ENCODE measurements around the gene HOXD3. TPM values are rescaled to one million over a fixed set of nuclear protein-coding genes. Genes with fewer than 3 reads are reported as not detected.
A peak's percentile ranks its signal among the peaks of the same experiment; 100 is the strongest.

Gene HOXD3
- total RNA-seq, 1 donor from 2014 or later = 0.47 TPM

GRCh38 chr2:176187899-176188773 lies 31.0 kb downstream of the HOXD3 start, which contains the start of gene HOXD1:
TSS of gene HOXD1 (plus strand) at chr2:176188668. CDS start at chr2:176188802, 134 bp downstream.
- DNase-seq = peak; percentile 78
- peaks cover 27% of the 10 kb centered on the region for H3K4me1 ChIP-seq
- no peaks in the 10 kb centered on the region for H3K36me3 ChIP-seq
- peaks cover 71% of the 10 kb centered on the region for H3K27me3 ChIP-seq (ENCODE audit: low read depth)
- no peak for TF ChIP-seq CTCF (IDR thresholded peaks at IDR 0.05)
- intact Hi-C loops (cut with DNase I) = no loop called here
- ATAC-seq = peak; percentile 94 to 95
- peak within 1 kb of the TSS; percentile 75 for H3K27ac ChIP-seq
- H3K4me3 ChIP-seq = peak within 1 kb of the TSS; percentile 63
- no peaks in the 10 kb centered on the region for H3K9me3 ChIP-seq

GRCh38 chr2:176188774-176189680 lies 31.9 kb downstream of the HOXD3 start:
- Histone ChIP-seq H3K4me3 (peak overlapping the region; percentile 63), H3K27ac (peak overlapping the region; percentile 75), H3K27me3 (ENCODE audit: low read depth) (peaks cover 72% of the 10 kb centered on the region), H3K9me3 (no peaks in the 10 kb centered on the region), H3K4me1 (peaks cover 27% of the 10 kb centered on the region), H3K36me3 (no peaks in the 10 kb centered on the region)
- TF ChIP-seq CTCF (IDR thresholded peaks at IDR 0.05) = no peak
- peak; percentile 52 for DNase-seq
- intact Hi-C loops (cut with DNase I) = no loop called here
- peak; percentile 64 to 70 for ATAC-seq

- TF ChIP-seq CTCF (IDR thresholded peaks at IDR 0.05) = no peak
- intact Hi-C loops (cut with DNase I) = no loop called here
- Histone ChIP-seq H3K4me3 (peak overlapping the region; percentile 63), H3K36me3 (no peaks in the 10 kb centered on the region), H3K27me3 (ENCODE audit: low read depth) (peaks cover 81% of the 10 kb centered on the region), H3K27ac (peak overlapping the region; percentile 75), H3K9me3 (no peaks in the 10 kb centered on the region), H3K4me1 (peaks cover 27% of the 10 kb centered on the region)
- DNase-seq (no peak), ATAC-seq (no peak)
Measured at GRCh38 chr2:176189681-176190641, 32.9 kb downstream of the HOXD3 start.

- ATAC-seq (no peak), DNase-seq (no peak)
- no peak for TF ChIP-seq CTCF (IDR thresholded peaks at IDR 0.05)
- intact Hi-C loops (cut with DNase I) = no loop called here
- Histone ChIP-seq H3K36me3 (no peaks in the 10 kb centered on the region), H3K27me3 (ENCODE audit: low read depth) (peaks cover 88% of the 10 kb centered on the region), H3K27ac (no peak overlapping the region), H3K4me1 (peaks cover 24% of the 10 kb centered on the region), H3K4me3 (no peak overlapping the region), H3K9me3 (no peaks in the 10 kb centered on the region)
Measured at GRCh38 chr2:176192351-176192750, 35.2 kb downstream of the HOXD3 start.
